IMR-90 (cell line): ENCODE measurements around the gene NAPB.

ENCODE experiments used
- BHLHE40 ChIP-seq: fragments of 150-350 bp; IDR thresholded peaks from 2 replicates; pipeline ENCODE4 v1.6.1; 2016; ENCODE audit warnings: mild to moderate bottlenecking, low read depth, low read length
- CEBPB ChIP-seq: IDR thresholded peaks from 2 replicates; pipeline ENCODE4 v1.6.1; 2012; ENCODE audit warnings: low read depth, low read length, improper control_type of control experiment
- CHD1 ChIP-seq: IDR thresholded peaks from 2 replicates; pipeline ENCODE4 v1.6.1; 2012; ENCODE audit warnings: low read depth, low read length, improper control_type of control experiment
- FOS ChIP-seq: fragments of 150-350 bp; IDR thresholded peaks from 2 replicates; pipeline ENCODE4 v1.6.1; 2016; ENCODE audit warnings: low read depth, low read length
- MAFK ChIP-seq: IDR thresholded peaks from 2 replicates; pipeline ENCODE4 v1.6.1; 2012; ENCODE audit warnings: low read depth, low read length, improper control_type of control experiment
- MAZ ChIP-seq: IDR thresholded peaks from 2 replicates; pipeline ENCODE4 v1.6.1; 2012; ENCODE audit warnings: low read depth, mild to moderate bottlenecking, low read length, improper control_type of control experiment, moderate library complexity, borderline replicate concordance
- MXI1 ChIP-seq: IDR thresholded peaks from 2 replicates; pipeline ENCODE4 v1.6.1; 2012; ENCODE audit warnings: low read depth, mild to moderate bottlenecking, low read length, moderate library complexity, borderline replicate concordance
- NFE2L2 ChIP-seq: fragments of 150-350 bp; IDR thresholded peaks from 2 replicates; pipeline ENCODE4 v1.6.1; 2016; ENCODE audit warnings: low read depth, mild to moderate bottlenecking, low read length
- POLR2A ChIP-seq: IDR thresholded peaks from 2 replicates; pipeline ENCODE4 v1.6.1; 2012; ENCODE audit warnings: mild to moderate bottlenecking, low read depth, low read length
- RAD21 ChIP-seq: IDR thresholded peaks from 2 replicates; pipeline ENCODE4 v1.6.1; 2012; ENCODE audit warnings: low read length, improper control_type of control experiment
- RCOR1 ChIP-seq: IDR thresholded peaks from 2 replicates; pipeline ENCODE4 v1.6.1; 2012; ENCODE audit warnings: mild to moderate bottlenecking, low read length, improper control_type of control experiment; ENCODE audit not compliant: insufficient replicate concordance
- RFX5 ChIP-seq: IDR thresholded peaks from 2 replicates; pipeline ENCODE4 v1.8.0; 2012; ENCODE audit warnings: low read depth, mild to moderate bottlenecking, low read length, moderate library complexity
- TF ChIP-seq, protein P1 (sequence below): conservative IDR thresholded peaks from 2 replicates; pipeline ENCODE4 v1.5.1; 2012; ENCODE audit warnings: mild to moderate bottlenecking, low read depth, low read length, improper control_type of control experiment
- TF ChIP-seq, protein P2 (sequence below): fragments of 150-350 bp; IDR thresholded peaks from 2 replicates; pipeline ENCODE4 v1.6.1; 2017; ENCODE audit warnings: mild to moderate bottlenecking, antibody characterized with exemption, low read length, low read depth

DNA sequence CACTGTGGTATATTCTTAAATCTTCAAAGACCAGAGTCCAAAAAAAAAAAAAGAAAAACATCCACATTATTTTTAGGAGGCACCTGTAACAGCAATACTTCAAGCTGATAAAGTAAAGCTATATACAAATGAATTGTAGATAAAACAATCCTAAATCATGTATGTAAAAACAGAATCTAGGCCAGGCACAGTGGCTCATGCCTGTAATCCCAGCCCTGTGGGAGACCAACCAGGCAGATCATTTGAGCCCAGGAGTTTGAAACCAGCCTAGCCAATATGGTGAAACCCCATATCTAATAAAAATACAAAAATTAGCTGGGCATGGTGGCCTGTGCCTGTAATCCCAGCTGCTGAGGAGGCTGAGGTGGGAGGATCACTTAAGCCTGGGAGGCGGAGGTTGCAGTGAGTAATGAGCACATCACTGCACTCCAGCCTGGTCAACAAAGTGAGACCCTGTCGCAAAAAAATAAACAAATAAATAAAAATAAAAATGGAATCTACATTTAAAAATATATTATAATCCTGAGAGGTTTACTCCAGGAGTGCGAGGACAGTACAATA, 7.3 kb downstream of the NAPB start:
- TF ChIP-seq, protein P1, sequence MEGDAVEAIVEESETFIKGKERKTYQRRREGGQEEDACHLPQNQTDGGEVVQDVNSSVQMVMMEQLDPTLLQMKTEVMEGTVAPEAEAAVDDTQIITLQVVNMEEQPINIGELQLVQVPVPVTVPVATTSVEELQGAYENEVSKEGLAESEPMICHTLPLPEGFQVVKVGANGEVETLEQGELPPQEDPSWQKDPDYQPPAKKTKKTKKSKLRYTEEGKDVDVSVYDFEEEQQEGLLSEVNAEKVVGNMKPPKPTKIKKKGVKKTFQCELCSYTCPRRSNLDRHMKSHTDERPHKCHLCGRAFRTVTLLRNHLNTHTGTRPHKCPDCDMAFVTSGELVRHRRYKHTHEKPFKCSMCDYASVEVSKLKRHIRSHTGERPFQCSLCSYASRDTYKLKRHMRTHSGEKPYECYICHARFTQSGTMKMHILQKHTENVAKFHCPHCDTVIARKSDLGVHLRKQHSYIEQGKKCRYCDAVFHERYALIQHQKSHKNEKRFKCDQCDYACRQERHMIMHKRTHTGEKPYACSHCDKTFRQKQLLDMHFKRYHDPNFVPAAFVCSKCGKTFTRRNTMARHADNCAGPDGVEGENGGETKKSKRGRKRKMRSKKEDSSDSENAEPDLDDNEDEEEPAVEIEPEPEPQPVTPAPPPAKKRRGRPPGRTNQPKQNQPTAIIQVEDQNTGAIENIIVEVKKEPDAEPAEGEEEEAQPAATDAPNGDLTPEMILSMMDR = no peak
- TF ChIP-seq POLR2A (no peak), RAD21 (no peak), CEBPB (no peak), MXI1 (no peak), RFX5 (no peak), CHD1 (no peak), MAFK (no peak), NFE2L2 (no peak), RCOR1 (no peak), MAZ (no peak), BHLHE40 (no peak), FOS (no peak)
- TF ChIP-seq, protein P2, sequence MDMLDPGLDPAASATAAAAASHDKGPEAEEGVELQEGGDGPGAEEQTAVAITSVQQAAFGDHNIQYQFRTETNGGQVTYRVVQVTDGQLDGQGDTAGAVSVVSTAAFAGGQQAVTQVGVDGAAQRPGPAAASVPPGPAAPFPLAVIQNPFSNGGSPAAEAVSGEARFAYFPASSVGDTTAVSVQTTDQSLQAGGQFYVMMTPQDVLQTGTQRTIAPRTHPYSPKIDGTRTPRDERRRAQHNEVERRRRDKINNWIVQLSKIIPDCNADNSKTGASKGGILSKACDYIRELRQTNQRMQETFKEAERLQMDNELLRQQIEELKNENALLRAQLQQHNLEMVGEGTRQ = no peak
